Measurements from ENCODE around the gene BRPF3.

Gene BRPF3

GRCh38 chr6:36232172-36232571, 35.6 kb downstream of the BRPF3 start:
- ATAC-seq (no peak), DNase-seq (no peak)

GRCh38 chr6:36235309-36235708, 38.8 kb downstream of the BRPF3 start:
- DNase-seq (no peak), ATAC-seq (no peak)

- no peak for DNase-seq
- ATAC-seq = no peak
These were observed 39.3 kb downstream of the BRPF3 start for GRCh38 chr6:36235862-36236261.

GRCh38 chr6:36239774-36240173, 43.2 kb downstream of the BRPF3 start:
- ATAC-seq = no peak
- DNase-seq = no peak

- ATAC-seq = peak; percentile 57
- no peak for DNase-seq
These were observed 45.2 kb downstream of the BRPF3 start for GRCh38 chr6:36241728-36242127.

GRCh38 chr6:36242161-36242560, 45.6 kb downstream of the BRPF3 start:
- ATAC-seq = no peak
- no peak for DNase-seq

- ATAC-seq (no peak), DNase-seq (no peak)
These were observed 46.1 kb downstream of the BRPF3 start for GRCh38 chr6:36242626-36243025.

GRCh38 chr6:36243562-36244212, 47.1 kb downstream of the BRPF3 start:
- DNase-seq (no peak), ATAC-seq (no peak)

- no peak for DNase-seq
- ATAC-seq = no peak
These were observed 48.2 kb downstream of the BRPF3 start for GRCh38 chr6:36244641-36245280.

- ATAC-seq (no peak), DNase-seq (peak; percentile 23)
These were observed 49.1 kb downstream of the BRPF3 start for GRCh38 chr6:36245572-36246061.

- DNase-seq (no peak), ATAC-seq (no peak)
These were observed 50.1 kb downstream of the BRPF3 start for GRCh38 chr6:36246506-36247268.

- ATAC-seq = no peak
- DNase-seq = no peak
These were observed 51.1 kb downstream of the BRPF3 start for GRCh38 chr6:36247693-36248092.

- ATAC-seq (no peak), DNase-seq (no peak)
These were observed 52.4 kb downstream of the BRPF3 start for GRCh38 chr6:36248980-36249379.

- DNase-seq = no peak
- no peak for ATAC-seq
These were observed 53.0 kb downstream of the BRPF3 start for GRCh38 chr6:36249536-36249935.

- no peak for DNase-seq
- ATAC-seq = no peak
These were observed 55.5 kb downstream of the BRPF3 start for GRCh38 chr6:36252005-36252404.

- DNase-seq (no peak), ATAC-seq (no peak)
These were observed 67.0 kb downstream of the BRPF3 start for GRCh38 chr6:36263390-36264000.

GRCh38 chr6:36265744-36266143, 69.2 kb downstream of the BRPF3 start:
- ATAC-seq = no peak
- DNase-seq = no peak

- ATAC-seq (no peak), DNase-seq (no peak)
These were observed 70.5 kb downstream of the BRPF3 start for GRCh38 chr6:36266913-36267644.

- ATAC-seq (no peak), DNase-seq (no peak)
These were observed 71.4 kb downstream of the BRPF3 start for GRCh38 chr6:36267731-36268477.

GRCh38 chr6:36268478-36269275, 72.1 kb downstream of the BRPF3 start:
- DNase-seq (no peak), ATAC-seq (no peak)
